PC-3 (cell line): Measurements from ENCODE around the gene IGSF8. TPM values are rescaled to one million over a fixed set of nuclear protein-coding genes. Genes with fewer than 3 reads are reported as not detected.

Experiments used
- ATAC-seq: fragments of 200-7000 bp; cut with Tn5 transposase; 2 replicates; pipeline ENCODE4 v1.9.1; 2020; ENCODE audit warnings: mild to moderate bottlenecking, moderate library complexity
- BruUV-seq: library from RNA; stranded (reverse); fragments of 400-500 nt; replicated peaks from 2 replicates; lab custom pipeline; 2021; lab: Mats Ljungman, UMichigan
- CTCF ChIA-PET: fragments of 300-600 bp; sonication (Branson Sonifier 250); formaldehyde crosslinking; loops from one replicate; lab custom pipeline; 2022; ENCODE audit warnings: antibody characterized with exemption; lab: Charles Lee
- POLR2A ChIA-PET: fragments of 300-600 bp; sonication (Branson Sonifier 250); formaldehyde crosslinking; loops from one replicate; lab custom pipeline; 2022; ENCODE audit warnings: antibody characterized with exemption; ENCODE audit not compliant: unreplicated experiment; lab: Charles Lee
- DNase-seq: peaks from one replicate; pipeline ENCODE4 v3.0.0-alpha.2; 2015
- H2AFZ ChIP-seq: fragments of 300-600 bp; sonication (generic); 2 replicates; pipeline ENCODE4 v1.6.0; 2016; ENCODE audit warnings: antibody characterized with exemption, low read length
- H3F3A ChIP-seq: fragments of 300-600 bp; sonication (generic); one replicate; pipeline ENCODE4 v1.6.0; 2017; ENCODE audit warnings: antibody characterized with exemption, low read length, control low read depth, mild to moderate bottlenecking; ENCODE audit not compliant: unreplicated experiment
- H3K27ac ChIP-seq: fragments of 300-600 bp; sonication (generic); 2 replicates; pipeline ENCODE4 v1.5.1; 2016; ENCODE audit warnings: mild to moderate bottlenecking, low read length
- H3K27me3 ChIP-seq: fragments of 300-600 bp; sonication (generic); 2 replicates; pipeline ENCODE4 v1.6.1; 2016; ENCODE audit warnings: low read length, mixed read lengths
- H3K36me3 ChIP-seq: fragments of 300-600 bp; sonication (generic); 2 replicates; pipeline ENCODE4 v1.6.1; 2016; ENCODE audit warnings: low read depth, mixed run types, low read length, mixed read lengths
- H3K4me1 ChIP-seq: fragments of 300-600 bp; sonication (generic); 2 replicates; pipeline ENCODE4 v1.5.1; 2016; ENCODE audit warnings: low read length; ENCODE audit not compliant: insufficient read depth
- H3K4me2 ChIP-seq: fragments of 300-600 bp; sonication (generic); 2 replicates; pipeline ENCODE4 v1.6.0; 2016; ENCODE audit warnings: low read length
- H3K4me3 ChIP-seq: fragments of 300-600 bp; sonication (generic); 2 replicates; pipeline ENCODE4 v1.5.1; 2016; ENCODE audit warnings: mild to moderate bottlenecking, low read length, mixed read lengths
- H3K79me2 ChIP-seq: fragments of 300-600 bp; sonication (generic); 2 replicates; pipeline ENCODE4 v1.6.1; 2017; ENCODE audit warnings: low read length, mixed read lengths
- H3K9ac ChIP-seq: fragments of 300-600 bp; sonication (generic); 2 replicates; pipeline ENCODE4 v1.6.0; 2016; ENCODE audit warnings: mild to moderate bottlenecking, low read length
- H3K9me2 ChIP-seq: fragments of 300-600 bp; sonication (generic); replicated peaks from 2 replicates; pipeline ENCODE4 v1.6.1; 2016; ENCODE audit warnings: mixed run types, low read length, mixed read lengths
- H3K9me3 ChIP-seq: fragments of 300-600 bp; sonication (generic); 2 replicates; pipeline ENCODE4 v1.6.1; 2016; ENCODE audit warnings: low read length, mixed read lengths
- H4K20me1 ChIP-seq: fragments of 300-600 bp; sonication (generic); 2 replicates; pipeline ENCODE4 v1.6.1; 2016; ENCODE audit warnings: low read length, mixed read lengths
- CTCF ChIP-seq: fragments of 300-600 bp; sonication (generic); conservative IDR thresholded peaks from 2 replicates; pipeline ENCODE4 v1.5.1; 2017; ENCODE audit warnings: antibody characterized with exemption, low read depth, mild to moderate bottlenecking, low read length
- EZH2 ChIP-seq: fragments of 300-600 bp; sonication (generic); IDR thresholded peaks from one replicate; pipeline ENCODE4 v1.6.1; 2017; ENCODE audit warnings: antibody characterized with exemption, mild to moderate bottlenecking, low read length; ENCODE audit not compliant: unreplicated experiment
- EZH2phosphoT487 ChIP-seq: fragments of 300-600 bp; sonication (generic); IDR thresholded peaks from 2 replicates; pipeline ENCODE4 v1.6.1; 2018; ENCODE audit warnings: mild to moderate bottlenecking, antibody characterized with exemption, low read length, borderline replicate concordance
- intact Hi-C: fragments of 100-400 bp; cut with micrococcal nuclease; formaldehyde crosslinking; loops from 2 replicates; pipeline ENCODE4 v1.9.0; 2023
- total RNA-seq: library from RNA; depleted of rRNA; stranded (reverse); fragments of >200 nt; gene quantifications from 2 replicates; pipeline ENCODE4 v1.2.3, GENCODE V29; 2014

IGSF8 gene
- total RNA-seq, 1 experiment from 2014 or later = 37.1 TPM

- Histone ChIP-seq H4K20me1 (no peaks in the 10 kb centered on the region), H3F3A (no peaks in the 10 kb centered on the region), H3K36me3 (no peaks in the 10 kb centered on the region), H3K9me3 (no peaks in the 10 kb centered on the region), H3K4me3 (peak overlapping the region; percentile 82), H3K9ac (peak overlapping the region; percentile 77), H3K4me1 (peaks cover 31% of the 10 kb centered on the region), H3K9me2 (no peaks in the 10 kb centered on the region), H3K27ac (peak overlapping the region; percentile 26), H2AFZ (peak overlapping the region; percentile 82; the same call in 1 of the 2 replicates), H3K27me3 (no peaks in the 10 kb centered on the region), H3K4me2 (peak overlapping the region; percentile 97), H3K79me2 (0 out of 2 replicates have a peak, but pooled peaks cover 7% of the 10 kb centered on the region)
- ATAC-seq (no peak), DNase-seq (no peak)
- BruUV-seq = TSS peak; percentile 42
- ChIA-PET CTCF (interaction anchor here (0.9 to 2.1 kb wide), 4 partner anchors 10 to 155 kb away, joined by 3 to 9 read pairs (median 4); no protein-coding TSS in a partner anchor), POLR2A (no interaction called here)
- TF ChIP-seq EZH2phosphoT487 (no peak), EZH2 (no peak), CTCF (no peak)
- intact Hi-C loops = no loop called here
Measured at GRCh38 chr1:160097151-160097910, 1.1 kb downstream of the IGSF8 start.

DNA sequence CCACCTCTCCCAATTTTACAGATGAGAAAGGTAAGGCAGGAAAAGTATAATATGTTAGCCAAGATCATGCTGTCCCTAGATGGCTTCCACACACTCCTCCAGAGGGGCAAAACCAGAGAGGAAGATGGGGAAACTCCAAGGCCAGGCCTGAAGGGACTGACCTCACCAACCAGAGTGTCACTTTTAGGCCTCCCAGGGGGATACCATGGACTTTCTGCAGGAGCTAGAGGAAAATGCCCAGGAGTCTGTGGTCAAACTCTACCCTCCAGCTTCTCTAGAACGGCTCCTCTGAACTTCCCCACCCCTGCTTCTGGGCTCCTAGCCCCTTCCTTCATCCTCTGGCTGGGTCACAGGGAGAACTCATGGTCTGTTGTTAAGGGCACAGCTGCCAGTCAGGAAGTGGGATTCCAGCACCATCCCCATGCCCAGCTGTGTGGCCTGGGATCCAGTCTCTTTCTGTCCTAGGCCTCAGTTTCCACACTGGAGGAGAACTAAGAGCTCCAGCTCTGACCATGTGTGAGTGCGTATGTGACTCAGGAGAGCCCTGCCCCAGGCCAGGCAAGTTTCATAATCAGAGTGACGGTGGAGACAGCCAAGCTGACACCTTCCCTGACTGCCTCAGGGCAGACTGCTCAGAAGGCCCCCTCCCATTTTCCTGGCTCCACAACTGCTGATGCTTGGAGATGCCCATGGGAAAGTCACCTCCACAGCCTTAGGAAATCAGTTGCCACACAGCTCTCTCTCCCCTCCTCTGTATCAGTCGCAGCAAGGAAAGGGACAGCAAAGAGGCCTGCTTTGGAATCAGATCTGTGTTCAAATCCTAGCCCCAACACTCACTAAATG lies 1.9 kb downstream of the IGSF8 start:
- Histone ChIP-seq H3K36me3 (no peaks in the 10 kb centered on the region), H3K27ac (peak overlapping the region; percentile 26), H2AFZ (no peak overlapping the region), H4K20me1 (no peaks in the 10 kb centered on the region), H3K9me3 (no peaks in the 10 kb centered on the region), H3K9ac (peak overlapping the region; percentile 6; the same call in 1 of the 2 replicates), H3K4me2 (peak overlapping the region; percentile 97), H3F3A (no peaks in the 10 kb centered on the region), H3K27me3 (no peaks in the 10 kb centered on the region), H3K79me2 (0 out of 2 replicates have a peak, but pooled peaks cover 7% of the 10 kb centered on the region), H3K4me3 (peak overlapping the region; percentile 82; the same call in 1 of the 2 replicates), H3K9me2 (no peaks in the 10 kb centered on the region), H3K4me1 (peaks cover 29% of the 10 kb centered on the region)
- no peak for ATAC-seq
- intact Hi-C loops = no loop called here
- CTCF ChIA-PET = interaction anchor here (0.9 kb wide), 1 partner anchor 9 kb away, joined by 3 read pairs; no protein-coding TSS in a partner anchor
- no TSS peak for BruUV-seq
- POLR2A ChIA-PET = no interaction called here
- TF ChIP-seq EZH2phosphoT487 = no peak
- TF ChIP-seq CTCF = no peak
- TF ChIP-seq EZH2 = no peak
- DNase-seq = peak; percentile 77
